Esophagus (tissue), 2 donors: ENCODE measurements around the gene SMPD3. TPM values are rescaled to one million over a fixed set of nuclear protein-coding genes. Genes with fewer than 3 reads are reported as not detected.

Experiments used
- H3K27ac ChIP-seq, 2 donors: one replicate each; pipeline ENCODE4 v1.5.1; 2013; ENCODE audit warnings: low read depth in 2 of 2, mild to moderate bottlenecking in 2 of 2, inconsistent platforms in 1 of 2, low read length in 1 of 2, moderate library complexity in 1 of 2
- H3K27me3 ChIP-seq, 2 donors: one replicate each; pipeline ENCODE4 v1.6.1; 2013; ENCODE audit warnings: low read length in 2 of 2, control low read depth in 1 of 2, mild to moderate bottlenecking in 1 of 2; ENCODE audit not compliant: insufficient read depth in 2 of 2, control insufficient read depth in 1 of 2
- H3K36me3 ChIP-seq, 2 donors: one replicate each; pipeline ENCODE4 v1.6.1; 2013; ENCODE audit warnings: low read length in 1 of 2; ENCODE audit not compliant: control insufficient read depth in 2 of 2, insufficient read depth in 2 of 2
- H3K4me1 ChIP-seq, 2 donors: one replicate each; pipeline ENCODE4 v1.6.1; 2013; ENCODE audit warnings: low read length in 1 of 2; ENCODE audit not compliant: control insufficient read depth in 2 of 2, insufficient read depth in 2 of 2
- H3K4me3 ChIP-seq, 2 donors: one replicate each; pipeline ENCODE4 v1.5.1; 2013; ENCODE audit warnings: low read length in 2 of 2, mild to moderate bottlenecking in 2 of 2, low read depth in 1 of 2, moderate library complexity in 1 of 2
- H3K9me3 ChIP-seq, 2 donors: one replicate each; pipeline ENCODE4 v1.6.1; 2013; ENCODE audit warnings: mild to moderate bottlenecking in 2 of 2, low read depth in 1 of 2, low read length in 1 of 2, moderate library complexity in 1 of 2; ENCODE audit not compliant: control insufficient read depth in 2 of 2, insufficient read depth in 1 of 2
- WGBS, 2 donors: extraction: QIAGEN DNeasy Blood & Tissue Kit; methylation state at CpG; one replicate each; pipeline ENCODE4 v1.1.7; 2013; 5-methylcytosine and 5-hydroxymethylcytosine counted together
- polyA plus RNA-seq, 2 donors: library from polyadenylated mRNA; stranded (reverse); fragments of 200-250 nt; gene quantifications; one replicate each; pipeline ENCODE4 v1.2.3, GENCODE V29; 2013
- donor health status: healthy with polysubstance abuse.
- donor health status: Bipolar disorder and iron deficiency.

The SMPD3 gene
- polyA plus RNA-seq, 2 donors: 0.41 to 4.0 TPM

- Histone ChIP-seq H3K9me3 (no peaks in the 10 kb centered on the region), H3K27me3 (no peaks in the 10 kb centered on the region), H3K36me3 (no peaks in the 10 kb centered on the region), H3K4me3 (no peak overlapping the region), H3K4me1 (peaks cover 0 to 2% of the 10 kb centered on the region in 2 donors), H3K27ac (no peak overlapping the region)
- WGBS, 2 donors: 91 to 92% methylated on average over 4 of the region's 4 CpGs
Measured at GRCh38 chr16:68383858-68384257, 64.5 kb downstream of the SMPD3 start.

- no peak overlapping the region for H3K27ac ChIP-seq
- 67 to 72% methylated on average over 5 of the region's 5 CpGs for WGBS, 2 donors
- no peaks in the 10 kb centered on the region for H3K9me3 ChIP-seq
- peaks cover 2 to 10% of the 10 kb centered on the region in 2 donors for H3K4me1 ChIP-seq
- no peak overlapping the region for H3K4me3 ChIP-seq
- H3K27me3 ChIP-seq: no peaks in the 10 kb centered on the region
- no peaks in the 10 kb centered on the region for H3K36me3 ChIP-seq
Measured at GRCh38 chr16:68382296-68382718, 66.0 kb downstream of the SMPD3 start.

- no peaks in the 10 kb centered on the region for H3K27me3 ChIP-seq
- H3K9me3 ChIP-seq: no peaks in the 10 kb centered on the region
- peaks cover 4 to 10% of the 10 kb centered on the region in 2 donors for H3K4me1 ChIP-seq
- H3K36me3 ChIP-seq: no peaks in the 10 kb centered on the region
- 89 to 94% methylated on average over 7 of the region's 7 CpGs for WGBS, 2 donors
- H3K4me3 ChIP-seq: no peak overlapping the region
- no peak overlapping the region for H3K27ac ChIP-seq
Measured at GRCh38 chr16:68381363-68381724, 67.0 kb downstream of the SMPD3 start.

- Histone ChIP-seq H3K27me3 (no peaks in the 10 kb centered on the region), H3K36me3 (no peaks in the 10 kb centered on the region), H3K9me3 (no peaks in the 10 kb centered on the region), H3K4me1 (peaks cover 4 to 10% of the 10 kb centered on the region in 2 donors), H3K27ac (no peak overlapping the region), H3K4me3 (no peak overlapping the region)
- WGBS, 2 donors: 93% methylated on average over 10 of the region's 10 CpGs
Measured at GRCh38 chr16:68380676-68381362, 67.5 kb downstream of the SMPD3 start.

- 90 to 95% methylated on average over 5 of the region's 5 CpGs for WGBS, 2 donors
- H3K36me3 ChIP-seq: no peaks in the 10 kb centered on the region
- H3K4me1 ChIP-seq: peaks cover 4 to 10% of the 10 kb centered on the region in 2 donors
- no peaks in the 10 kb centered on the region for H3K27me3 ChIP-seq
- no peaks in the 10 kb centered on the region for H3K9me3 ChIP-seq
- H3K27ac ChIP-seq: no peak overlapping the region
- H3K4me3 ChIP-seq: no peak overlapping the region
Measured at GRCh38 chr16:68380348-68380670, 68.0 kb downstream of the SMPD3 start.

- Histone ChIP-seq H3K27ac (no peak overlapping the region), H3K4me3 (no peak overlapping the region), H3K4me1 (peaks cover 4 to 10% of the 10 kb centered on the region in 2 donors), H3K9me3 (no peaks in the 10 kb centered on the region), H3K27me3 (no peaks in the 10 kb centered on the region), H3K36me3 (no peaks in the 10 kb centered on the region)
- WGBS, 2 donors: 68 to 74% methylated on average over 18 of the region's 18 CpGs
Measured at GRCh38 chr16:68379472-68380347, 68.6 kb downstream of the SMPD3 start.

- H3K9me3 ChIP-seq: no peaks in the 10 kb centered on the region
- no peak overlapping the region for H3K4me3 ChIP-seq
- H3K36me3 ChIP-seq: no peaks in the 10 kb centered on the region
- WGBS, 2 donors: 80 to 86% methylated on average over 13 of the region's 13 CpGs
- no peaks in the 10 kb centered on the region for H3K27me3 ChIP-seq
- no peak overlapping the region for H3K27ac ChIP-seq
- peaks cover 4 to 10% of the 10 kb centered on the region in 2 donors for H3K4me1 ChIP-seq
Measured at GRCh38 chr16:68378436-68379415, 69.6 kb downstream of the SMPD3 start.

- WGBS, 2 donors: 44 to 52% methylated on average over 11 of the region's 11 CpGs
- H3K9me3 ChIP-seq: no peaks in the 10 kb centered on the region
- no peak overlapping the region for H3K27ac ChIP-seq
- H3K27me3 ChIP-seq: no peaks in the 10 kb centered on the region
- peaks cover 4 to 10% of the 10 kb centered on the region in 2 donors for H3K4me1 ChIP-seq
- H3K4me3 ChIP-seq: no peak overlapping the region
- no peaks in the 10 kb centered on the region for H3K36me3 ChIP-seq
Measured at GRCh38 chr16:68377667-68378393, 70.5 kb downstream of the SMPD3 start.

GRCh38 chr16:68377221-68377620 is 71.1 kb downstream of the SMPD3 start:
- H3K4me3 ChIP-seq: no peak overlapping the region
- no peaks in the 10 kb centered on the region for H3K36me3 ChIP-seq
- H3K4me1 ChIP-seq: peaks cover 4 to 10% of the 10 kb centered on the region in 2 donors
- H3K27me3 ChIP-seq: no peaks in the 10 kb centered on the region
- H3K9me3 ChIP-seq: no peaks in the 10 kb centered on the region
- 90 to 92% methylated on average over 7 of the region's 7 CpGs for WGBS, 2 donors
- no peak overlapping the region for H3K27ac ChIP-seq
